ENCODE measurements around the gene ZKSCAN7. TPM values are rescaled to one million over a fixed set of nuclear protein-coding genes. Genes with fewer than 3 reads are reported as not detected.

Gene ZKSCAN7
- total and polyA plus RNA-seq, 2 of the 13 experiments (the other 11 are each of a cell fraction or from before 2014, with no cell fraction given): 2.3 to 3.8 TPM

GRCh38 chr3:44561076-44561475, 6.1 kb downstream of the ZKSCAN7 start (continued):
- TF ChIP-seq ZNF646 (CRISPR knock-in tag; IDR thresholded peaks at IDR 0.05) (no peak), ZNF562 (CRISPR knock-in tag; IDR thresholded peaks at IDR 0.05; ENCODE audit: borderline replicate concordance) (no peak), SMAD1 (CRISPR knock-in tag; IDR thresholded peaks at IDR 0.05; ENCODE audit: borderline replicate concordance, low read depth) (no peak), ZHX2 (IDR thresholded peaks at IDR 0.05; ENCODE audit: low read depth) (no peak), ZHX2 (CRISPR knock-in tag; IDR thresholded peaks at IDR 0.05; ENCODE audit: borderline replicate concordance) (no peak), RBAK (CRISPR knock-in tag; IDR thresholded peaks at IDR 0.05) (no peak)
- TF ChIP-seq, protein P1, sequence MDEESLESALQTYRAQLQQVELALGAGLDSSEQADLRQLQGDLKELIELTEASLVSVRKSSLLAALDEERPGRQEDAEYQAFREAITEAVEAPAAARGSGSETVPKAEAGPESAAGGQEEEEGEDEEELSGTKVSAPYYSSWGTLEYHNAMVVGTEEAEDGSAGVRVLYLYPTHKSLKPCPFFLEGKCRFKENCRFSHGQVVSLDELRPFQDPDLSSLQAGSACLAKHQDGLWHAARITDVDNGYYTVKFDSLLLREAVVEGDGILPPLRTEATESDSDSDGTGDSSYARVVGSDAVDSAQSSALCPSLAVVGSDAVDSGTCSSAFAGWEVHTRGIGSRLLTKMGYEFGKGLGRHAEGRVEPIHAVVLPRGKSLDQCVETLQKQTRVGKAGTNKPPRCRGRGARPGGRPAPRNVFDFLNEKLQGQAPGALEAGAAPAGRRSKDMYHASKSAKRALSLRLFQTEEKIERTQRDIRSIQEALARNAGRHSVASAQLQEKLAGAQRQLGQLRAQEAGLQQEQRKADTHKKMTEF (CRISPR knock-in tag; IDR thresholded peaks at IDR 0.05): no peak
- TF ChIP-seq, protein P2, sequence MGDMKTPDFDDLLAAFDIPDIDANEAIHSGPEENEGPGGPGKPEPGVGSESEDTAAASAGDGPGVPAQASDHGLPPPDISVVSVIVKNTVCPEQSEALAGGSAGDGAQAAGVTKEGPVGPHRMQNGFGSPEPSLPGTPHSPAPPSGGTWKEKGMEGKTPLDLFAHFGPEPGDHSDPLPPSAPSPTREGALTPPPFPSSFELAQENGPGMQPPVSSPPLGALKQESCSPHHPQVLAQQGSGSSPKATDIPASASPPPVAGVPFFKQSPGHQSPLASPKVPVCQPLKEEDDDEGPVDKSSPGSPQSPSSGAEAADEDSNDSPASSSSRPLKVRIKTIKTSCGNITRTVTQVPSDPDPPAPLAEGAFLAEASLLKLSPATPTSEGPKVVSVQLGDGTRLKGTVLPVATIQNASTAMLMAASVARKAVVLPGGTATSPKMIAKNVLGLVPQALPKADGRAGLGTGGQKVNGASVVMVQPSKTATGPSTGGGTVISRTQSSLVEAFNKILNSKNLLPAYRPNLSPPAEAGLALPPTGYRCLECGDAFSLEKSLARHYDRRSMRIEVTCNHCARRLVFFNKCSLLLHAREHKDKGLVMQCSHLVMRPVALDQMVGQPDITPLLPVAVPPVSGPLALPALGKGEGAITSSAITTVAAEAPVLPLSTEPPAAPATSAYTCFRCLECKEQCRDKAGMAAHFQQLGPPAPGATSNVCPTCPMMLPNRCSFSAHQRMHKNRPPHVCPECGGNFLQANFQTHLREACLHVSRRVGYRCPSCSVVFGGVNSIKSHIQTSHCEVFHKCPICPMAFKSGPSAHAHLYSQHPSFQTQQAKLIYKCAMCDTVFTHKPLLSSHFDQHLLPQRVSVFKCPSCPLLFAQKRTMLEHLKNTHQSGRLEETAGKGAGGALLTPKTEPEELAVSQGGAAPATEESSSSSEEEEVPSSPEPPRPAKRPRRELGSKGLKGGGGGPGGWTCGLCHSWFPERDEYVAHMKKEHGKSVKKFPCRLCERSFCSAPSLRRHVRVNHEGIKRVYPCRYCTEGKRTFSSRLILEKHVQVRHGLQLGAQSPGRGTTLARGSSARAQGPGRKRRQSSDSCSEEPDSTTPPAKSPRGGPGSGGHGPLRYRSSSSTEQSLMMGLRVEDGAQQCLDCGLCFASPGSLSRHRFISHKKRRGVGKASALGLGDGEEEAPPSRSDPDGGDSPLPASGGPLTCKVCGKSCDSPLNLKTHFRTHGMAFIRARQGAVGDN (CRISPR knock-in tag; IDR thresholded peaks at IDR 0.05): no peak
